Right ventricle myocardium inferior (tissue), 1 donor: ENCODE data around the gene PAFAH1B2. TPM values are rescaled to one million over a fixed set of nuclear protein-coding genes. Genes with fewer than 3 reads are reported as not detected.
"Not testable (repeated sequence)": the region's sequence is repeated elsewhere in the genome, so short reads cannot be mapped to it uniquely, and the experiment has no call there.

Experiments used
- ATAC-seq: fragments of 200-7000 bp; cut with Tn5 transposase; one replicate; pipeline ENCODE4 v1.9.1; 2020; ENCODE audit warnings: mild to moderate bottlenecking, moderate library complexity
- DNase-seq: peaks from one replicate; pipeline ENCODE4 v3.0.0; 2021; ENCODE audit errors: missing footprints
- intact Hi-C: fragments of 100-400 bp; cut with DNase I; formaldehyde crosslinking; loops from one replicate; pipeline ENCODE4 v1.11.0; 2022
- total RNA-seq: library from RNA; stranded (reverse); fragmentation: NEBNext Ultra II Directional; extraction: Animal tissue kit (Norgen Biotek cat#: 25700); gene quantifications from one replicate; pipeline ENCODE4 v1.2.1, GENCODE V29; 2021
- donor health status: DM: no; HTN: yes; CAD: no; lungs with severe emphysema.

PAFAH1B2 gene
- total RNA-seq, 1 donor from 2014 or later, result 52.3 TPM

- not testable (repeated sequence) for DNase-seq, ATAC-seq
- intact Hi-C loops, result loop anchor here (5.0 kb wide), 1 partner anchor 75 kb away; no protein-coding TSS in a partner anchor
These were observed 63.4 kb downstream of the PAFAH1B2 start for GRCh38 chr11:117207481-117207880.

GRCh38 chr11:117208710-117209109 is 64.6 kb downstream of the PAFAH1B2 start:
- not testable (repeated sequence) for ATAC-seq, DNase-seq
- intact Hi-C loops, result loop anchor here (5.0 kb wide), 1 partner anchor 76 kb away; no protein-coding TSS in a partner anchor

GRCh38 chr11:117209351-117210125 is 65.5 kb downstream of the PAFAH1B2 start:
- not testable (repeated sequence) for DNase-seq, ATAC-seq
- intact Hi-C loops, result loop anchor here (5.0 kb wide), 1 partner anchor 77 kb away; no protein-coding TSS in a partner anchor

- intact Hi-C loops, result no loop called here
- ATAC-seq, result no peak
These were observed 66.5 kb downstream of the PAFAH1B2 start for GRCh38 chr11:117210620-117211019.

GRCh38 chr11:117212697-117213355 is 68.7 kb downstream of the PAFAH1B2 start:
- intact Hi-C loops, result no loop called here
- no peak for DNase-seq
- ATAC-seq, result no peak

More at GRCh38 chr11:117210620-117211019, 66.5 kb downstream of the PAFAH1B2 start:
- DNase-seq, result no peak

GRCh38 chr11:117214404-117215110 is 70.5 kb downstream of the PAFAH1B2 start:
- DNase-seq (no peak), ATAC-seq (no peak)
- intact Hi-C loops, result no loop called here

GRCh38 chr11:117217141-117218084 is 73.3 kb downstream of the PAFAH1B2 start:
- DNase-seq, result no peak
- ATAC-seq, result no peak
- intact Hi-C loops, result loop anchor here (2.0 kb wide), 1 partner anchor 19 kb away; the partner anchor contains the start of gene TAGLN

DNA sequence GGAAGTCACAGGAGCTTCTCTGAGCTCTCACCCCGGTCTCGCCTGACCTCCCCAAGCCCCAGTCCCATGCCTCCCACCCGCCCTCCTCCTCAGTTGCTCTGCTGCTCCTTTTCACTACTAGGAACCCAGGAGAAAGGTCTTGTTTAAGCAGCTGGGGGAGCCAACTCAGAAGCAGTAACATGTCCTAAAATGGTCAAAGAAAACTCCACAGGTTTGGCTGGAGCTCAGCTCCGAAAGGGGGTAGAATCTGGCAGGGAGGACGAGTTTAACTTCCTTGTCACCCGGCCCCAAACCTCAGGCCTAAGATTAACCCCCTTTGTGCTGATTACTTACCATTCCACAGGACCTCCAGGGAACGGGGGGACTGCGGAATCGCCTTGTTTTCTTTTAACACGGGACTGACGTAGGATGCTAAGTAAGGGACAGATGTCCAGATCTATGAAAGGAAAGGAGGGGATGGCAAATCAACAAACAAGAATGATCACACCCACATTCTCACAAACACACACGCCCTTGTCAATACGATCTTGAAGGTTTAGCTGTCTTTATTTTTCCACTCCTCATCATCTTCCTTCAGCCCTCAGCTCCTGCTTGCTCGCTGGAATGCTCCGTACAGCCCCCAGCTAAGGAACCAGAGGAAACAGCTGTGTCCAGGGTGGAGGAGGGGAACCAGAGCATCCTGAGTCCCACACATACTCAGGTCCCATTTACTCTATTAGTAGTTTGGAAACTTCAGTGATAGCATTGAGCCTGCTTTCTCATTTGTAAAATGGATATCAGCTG is 74.2 kb downstream of the PAFAH1B2 start:
- intact Hi-C loops, result loop anchor here (2.0 kb wide), 1 partner anchor 20 kb away; the partner anchor contains the start of gene TAGLN
- no peak for DNase-seq
- ATAC-seq, result peak; percentile 21

DNA sequence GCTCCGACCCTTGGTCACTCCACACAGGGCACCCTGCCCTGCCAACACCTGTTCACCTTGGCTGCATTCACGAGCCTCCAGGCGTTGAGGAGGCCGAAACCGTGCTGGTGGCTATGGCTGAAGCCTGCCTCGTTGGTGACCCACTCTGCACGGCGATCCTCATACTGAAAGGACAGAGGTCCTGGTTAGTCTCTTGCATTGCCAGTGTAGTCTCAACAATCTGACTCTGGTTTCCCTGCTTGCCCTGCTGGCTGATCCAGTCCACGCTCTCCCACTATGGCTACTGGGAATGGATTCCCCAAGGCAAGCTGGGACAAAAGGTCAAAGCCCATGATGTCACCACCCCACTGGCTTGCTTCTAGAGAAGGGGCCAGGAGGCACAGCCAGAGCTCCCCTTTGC is 74.9 kb downstream of the PAFAH1B2 start:
- intact Hi-C loops, result loop anchor here (2.0 kb wide), 1 partner anchor 20 kb away; the partner anchor contains the start of gene TAGLN

GRCh38 chr11:117219455-117219854 is 75.4 kb downstream of the PAFAH1B2 start:
- intact Hi-C loops, result loop anchor here (2.0 kb wide), 1 partner anchor 21 kb away; the partner anchor contains the start of gene TAGLN
- ATAC-seq (no peak), DNase-seq (no peak)

More for the DNA sequence above, 74.9 kb downstream of the PAFAH1B2 start:
- no peak for ATAC-seq
- DNase-seq, result no peak

DNA sequence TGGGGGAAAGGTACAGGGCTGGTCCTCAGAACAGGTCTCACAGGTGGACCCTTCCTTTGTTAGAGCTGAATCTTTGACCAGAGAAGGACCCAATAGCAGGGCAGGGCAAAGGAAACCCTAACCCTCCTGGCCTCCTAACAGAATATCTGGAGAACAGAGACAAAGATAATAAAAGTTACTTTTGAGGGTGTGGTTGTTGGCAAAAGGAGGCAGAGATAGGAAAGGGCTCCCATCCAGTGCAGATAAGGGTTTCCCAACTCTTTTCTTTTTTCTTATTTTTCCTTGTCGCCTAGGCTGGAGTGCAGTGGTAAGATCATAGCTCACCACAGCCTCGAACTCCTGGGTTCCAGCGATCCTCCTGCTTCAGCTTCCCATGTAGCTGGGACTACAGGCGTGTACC is 75.9 kb downstream of the PAFAH1B2 start:
- intact Hi-C loops, result loop anchor here (2.0 kb wide), 2 partner anchors 21 to 41 kb away; partner anchors contain the start of genes SIDT2 and TAGLN
- DNase-seq (no peak), ATAC-seq (no peak)

GRCh38 chr11:117220568-117220967 is 76.5 kb downstream of the PAFAH1B2 start:
- intact Hi-C loops, result loop anchor here (2.0 kb wide), 1 partner anchor 42 kb away; the partner anchor contains the start of gene SIDT2
- ATAC-seq (peak; percentile 79), DNase-seq (peak; percentile 90)

DNA sequence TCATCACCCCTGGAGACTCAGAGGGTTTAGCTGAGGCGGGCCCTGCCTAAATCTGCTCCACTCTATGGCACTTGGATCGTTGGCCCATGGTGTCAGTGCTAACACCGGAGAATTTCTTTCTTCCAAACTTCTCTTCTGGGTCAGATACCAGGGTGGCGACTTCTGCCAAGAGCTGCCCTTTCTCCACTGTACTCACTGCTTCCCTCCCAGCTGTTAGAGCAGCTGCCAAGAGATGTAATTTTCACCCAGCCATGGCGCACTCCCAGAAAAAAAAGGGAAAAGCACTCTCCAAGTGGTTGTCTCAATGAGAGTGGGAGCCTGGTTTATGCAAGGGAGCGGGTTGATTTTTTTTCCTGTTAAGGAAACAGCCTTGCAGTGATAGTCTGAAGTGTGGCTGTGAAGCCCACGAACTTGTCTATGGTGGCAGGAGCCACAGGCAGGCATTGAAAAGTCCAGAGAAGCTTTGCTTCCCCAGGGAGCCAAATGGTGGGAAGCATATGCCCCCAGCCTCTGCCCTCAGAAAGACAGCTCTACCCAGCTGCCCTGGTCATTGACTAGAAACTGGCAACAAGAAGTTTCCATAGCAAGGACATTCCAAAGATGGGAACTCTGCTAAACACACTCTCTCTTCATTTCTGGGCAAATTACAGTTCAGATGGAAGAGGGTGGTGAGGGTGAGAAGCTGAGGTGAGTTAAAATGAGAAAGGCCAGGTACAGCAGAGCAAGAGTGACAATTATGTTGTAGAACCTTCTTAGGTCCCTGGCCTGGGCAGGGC is 77.1 kb downstream of the PAFAH1B2 start:
- intact Hi-C loops, result loop anchor here (1.0 to 2.0 kb wide), 2 partner anchors 42 to 77 kb away; partner anchors contain the start of genes PAFAH1B2 and SIDT2
- DNase-seq, result no peak
- peak; percentile 49 for ATAC-seq

- DNase-seq (peak; percentile 82), ATAC-seq (peak; percentile 74)
- intact Hi-C loops, result loop anchor here (1.0 to 2.0 kb wide), 2 partner anchors 43 to 78 kb away; partner anchors contain the start of genes PAFAH1B2 and SIDT2
These were observed 77.9 kb downstream of the PAFAH1B2 start for GRCh38 chr11:117221775-117222517.

DNA sequence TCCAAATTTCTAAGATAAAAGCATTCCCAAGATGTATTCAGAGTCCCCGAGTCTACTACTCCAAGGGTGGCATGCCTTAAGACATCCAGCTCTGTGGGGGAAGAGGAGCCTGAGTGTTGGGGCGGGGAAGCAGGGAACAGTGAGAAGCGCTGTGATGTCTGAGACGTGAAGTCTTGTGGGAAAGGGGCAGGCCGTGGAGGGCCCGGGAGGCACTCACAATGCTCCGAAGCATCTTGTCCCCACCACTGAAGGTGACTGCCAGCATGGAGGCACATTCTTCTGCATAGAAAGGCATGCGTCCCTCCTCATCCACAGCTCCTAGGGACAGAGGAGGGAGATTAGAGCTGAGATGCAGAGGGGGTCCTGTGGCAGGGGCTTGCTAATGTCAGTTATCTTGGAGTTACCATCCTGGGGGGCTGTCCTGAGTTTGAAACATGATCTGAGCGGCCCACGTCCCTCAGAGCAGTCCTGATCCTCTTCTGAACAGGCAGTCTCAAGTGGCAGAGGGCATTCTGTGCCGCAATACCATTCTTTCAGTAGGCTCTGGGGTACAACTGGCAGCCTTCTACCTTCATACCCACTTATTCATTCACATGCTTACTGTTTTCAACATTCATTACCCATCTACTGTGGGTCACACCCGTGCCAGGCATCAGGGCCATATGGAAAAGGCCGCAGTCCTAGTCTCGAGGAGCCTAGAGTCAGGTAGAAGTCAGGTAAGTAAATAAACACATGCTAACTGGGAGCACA is 79.1 kb downstream of the PAFAH1B2 start:
- intact Hi-C loops, result no loop called here
- DNase-seq (no peak), ATAC-seq (no peak)
